ENCODE results near the gene WDR11. TPM values are rescaled to one million over a fixed set of nuclear protein-coding genes. Genes with fewer than 3 reads are reported as not detected.

The WDR11 gene
- total RNA-seq: 10 to 100 TPM; 42.1 to 65.1 (median 52.2) TPM

DNA sequence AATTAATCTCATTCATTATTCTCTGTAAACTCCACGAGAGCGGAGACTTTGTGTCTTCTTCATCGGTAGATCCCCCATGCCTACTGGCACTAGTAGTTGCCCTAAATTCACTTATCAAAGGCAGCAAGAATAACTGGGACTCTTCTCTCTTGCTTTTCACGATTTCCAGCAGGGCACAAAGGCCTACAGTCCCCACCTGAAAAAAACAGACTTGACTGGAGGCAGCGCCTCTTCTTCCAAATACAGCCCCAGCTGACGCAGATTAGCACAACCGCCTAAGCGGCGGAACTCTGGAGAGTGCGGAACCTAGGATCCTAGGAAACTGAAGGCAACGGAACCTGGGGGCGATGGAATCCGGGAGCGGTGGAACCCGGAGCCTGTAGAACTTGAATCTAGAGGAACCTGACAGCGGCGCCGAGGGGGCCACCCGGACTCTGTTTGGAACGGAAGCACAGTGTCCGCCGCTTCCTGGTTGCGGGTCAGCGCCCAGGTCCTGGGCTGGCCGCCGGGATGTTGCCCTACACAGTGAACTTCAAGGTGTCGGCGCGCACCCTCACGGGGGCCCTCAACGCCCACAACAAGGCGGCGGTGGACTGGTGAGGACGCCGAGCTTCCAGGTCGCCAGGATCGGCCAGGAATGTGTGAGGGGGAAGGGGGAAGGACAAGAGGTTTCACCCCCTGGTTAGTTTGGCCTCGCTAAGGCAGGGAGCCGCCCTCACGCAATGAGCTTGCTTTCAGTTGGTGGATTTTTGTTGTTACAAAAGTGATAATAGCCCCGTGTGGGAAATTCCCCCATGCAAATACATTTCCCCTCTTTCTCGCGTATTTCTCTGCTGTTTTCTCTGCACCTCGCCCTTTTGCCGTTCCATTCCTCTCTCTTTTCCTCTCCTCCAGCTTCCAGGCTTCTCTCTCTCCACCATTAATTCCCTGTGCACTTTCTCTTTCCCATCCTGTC, at the start of gene WDR11:
WDR11 (plus strand) TSS at position 452 of the 955 bp plus-strand sequence; CDS start at position 511, 59 bp downstream.
- Histone ChIP-seq H3K4me1 (peaks cover 0 to 19% (median 2%) of the 10 kb centered on the region in 4 donors), H3K4me3 (peak within 1 kb of the TSS; percentile 57 to 86 (median 66)), H3K36me3 (peaks cover 0 to 12% (median 0%) of the 10 kb centered on the region in 3 donors), H3K27ac (peak within 1 kb of the TSS; percentile 73 to 78 (median 76)), H3K27me3 (no peaks in the 10 kb centered on the region), H3K9me3 (no peaks in the 10 kb centered on the region)
- TF ChIP-seq POLR2A (IDR thresholded peaks at IDR 0.05) (peak; percentile 61 to 75), CTCF (IDR thresholded peaks at IDR 0.05) (peak in 2 of 6 experiments; percentile 2 to 6)
- peak; percentile 77 to 92 (median 89) for DNase-seq

- H3K4me1 ChIP-seq: no peaks in the 10 kb centered on the region
- no peak overlapping the region for H3K4me3 ChIP-seq
- no peak for TF ChIP-seq POLR2A (IDR thresholded peaks at IDR 0.05)
- TF ChIP-seq CTCF (IDR thresholded peaks at IDR 0.05): no peak
- no peaks in the 10 kb centered on the region for H3K9me3 ChIP-seq
- H3K36me3 ChIP-seq: no peaks in the 10 kb centered on the region
- no peaks in the 10 kb centered on the region for H3K27me3 ChIP-seq
- no peak for DNase-seq
- H3K27ac ChIP-seq: no peak overlapping the region
These were observed 48.2 kb upstream of the WDR11 start for GRCh38 chr10:120802935-120803334.

- no peak for DNase-seq
- Histone ChIP-seq H3K27me3 (no peaks in the 10 kb centered on the region), H3K4me1 (no peaks in the 10 kb centered on the region), H3K36me3 (no peaks in the 10 kb centered on the region), H3K4me3 (no peak overlapping the region), H3K9me3 (no peaks in the 10 kb centered on the region), H3K27ac (no peak overlapping the region)
- no peak for TF ChIP-seq POLR2A (IDR thresholded peaks at IDR 0.05)
- TF ChIP-seq CTCF (IDR thresholded peaks at IDR 0.05): no peak
These were observed 47.2 kb upstream of the WDR11 start for GRCh38 chr10:120803972-120804371.

DNA sequence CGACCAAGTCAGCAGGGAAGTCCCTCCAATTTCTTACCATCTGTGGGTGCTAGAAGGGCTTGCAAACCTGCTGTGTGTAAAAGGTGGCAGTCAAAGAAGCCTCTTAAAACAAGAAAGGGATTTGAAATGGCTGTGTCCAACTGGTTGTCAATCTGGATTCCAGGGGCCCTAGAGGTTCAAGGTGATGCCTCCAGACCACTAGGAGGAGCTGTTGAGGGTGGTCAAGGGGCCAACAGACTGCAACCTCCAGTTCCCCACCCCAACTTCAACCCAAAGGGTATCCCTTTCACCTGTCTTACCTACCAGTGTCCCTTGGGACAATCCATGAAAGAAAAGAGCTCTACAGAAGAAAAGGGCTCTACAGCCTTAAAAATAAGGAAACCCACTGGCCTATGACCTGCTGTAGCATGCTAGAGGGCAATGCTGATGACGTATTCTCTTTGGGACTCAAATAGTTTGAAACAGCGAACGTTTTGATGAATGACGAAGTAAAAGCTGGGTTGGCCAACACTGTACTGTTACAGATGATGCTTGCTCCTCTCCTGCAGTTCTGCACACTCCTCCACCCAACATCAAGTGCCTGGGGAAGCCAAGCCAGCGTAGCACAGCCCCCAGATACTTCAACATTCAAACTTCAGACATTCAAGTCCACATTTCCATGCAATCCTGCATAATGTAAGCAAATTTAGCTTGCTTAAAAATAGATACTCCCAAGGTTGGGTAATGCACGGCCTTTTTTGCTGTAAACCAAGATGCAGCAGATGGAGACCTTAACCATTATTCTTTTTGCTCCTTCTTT, 45.9 kb upstream of the WDR11 start:
- H3K36me3 ChIP-seq: no peaks in the 10 kb centered on the region
- DNase-seq: no peak
- H3K9me3 ChIP-seq: no peaks in the 10 kb centered on the region
- no peaks in the 10 kb centered on the region for H3K4me1 ChIP-seq
- TF ChIP-seq POLR2A (IDR thresholded peaks at IDR 0.05) (no peak), CTCF (IDR thresholded peaks at IDR 0.05) (no peak)
- no peak overlapping the region for H3K4me3 ChIP-seq
- H3K27ac ChIP-seq: no peak overlapping the region
- no peaks in the 10 kb centered on the region for H3K27me3 ChIP-seq

GRCh38 chr10:120806081-120806480, 45.1 kb upstream of the WDR11 start:
- Histone ChIP-seq H3K27ac (no peak overlapping the region), H3K27me3 (no peaks in the 10 kb centered on the region), H3K36me3 (no peaks in the 10 kb centered on the region), H3K4me3 (no peak overlapping the region), H3K4me1 (no peaks in the 10 kb centered on the region), H3K9me3 (no peaks in the 10 kb centered on the region)
- DNase-seq: no peak
- TF ChIP-seq POLR2A (IDR thresholded peaks at IDR 0.05) (no peak), CTCF (IDR thresholded peaks at IDR 0.05) (no peak)

Measured in Peyer's patch (tissue), 4 donors.